ENCODE results near the gene CRACR2A.

CRACR2A gene

DNA sequence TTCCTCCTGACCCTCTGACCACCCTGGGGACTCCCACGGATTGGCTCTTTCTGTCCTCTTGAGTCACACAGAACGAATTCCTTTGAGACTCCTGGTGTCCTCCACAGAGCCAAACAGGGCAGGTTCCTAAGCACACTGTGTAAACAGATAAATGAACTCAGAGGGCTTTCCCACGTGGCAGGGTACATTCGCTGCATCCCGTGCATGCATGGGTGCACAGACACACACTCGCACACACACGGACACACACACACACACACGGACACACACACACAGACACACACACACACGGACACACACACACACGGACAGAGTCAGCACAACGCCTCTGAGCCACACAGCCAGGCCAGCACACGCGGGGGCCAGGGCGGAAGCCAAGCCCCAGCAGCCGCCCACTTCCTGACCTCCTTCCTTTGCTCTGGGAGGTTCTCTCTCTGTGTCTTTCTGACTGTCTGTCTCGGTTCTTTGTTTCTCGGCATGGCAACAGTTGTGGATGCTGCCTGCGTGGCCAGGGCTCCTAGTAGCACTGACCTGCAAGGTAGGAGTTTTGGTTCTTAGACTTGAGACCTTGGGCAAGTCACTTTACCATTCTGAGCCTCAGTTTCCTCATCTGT is 706 bp downstream of the CRACR2A start:
- DNase-seq (ENCODE audit: insufficient read length, low spot score): no peak
- no peak for FAIRE-seq
- TF ChIP-seq, protein P1, sequence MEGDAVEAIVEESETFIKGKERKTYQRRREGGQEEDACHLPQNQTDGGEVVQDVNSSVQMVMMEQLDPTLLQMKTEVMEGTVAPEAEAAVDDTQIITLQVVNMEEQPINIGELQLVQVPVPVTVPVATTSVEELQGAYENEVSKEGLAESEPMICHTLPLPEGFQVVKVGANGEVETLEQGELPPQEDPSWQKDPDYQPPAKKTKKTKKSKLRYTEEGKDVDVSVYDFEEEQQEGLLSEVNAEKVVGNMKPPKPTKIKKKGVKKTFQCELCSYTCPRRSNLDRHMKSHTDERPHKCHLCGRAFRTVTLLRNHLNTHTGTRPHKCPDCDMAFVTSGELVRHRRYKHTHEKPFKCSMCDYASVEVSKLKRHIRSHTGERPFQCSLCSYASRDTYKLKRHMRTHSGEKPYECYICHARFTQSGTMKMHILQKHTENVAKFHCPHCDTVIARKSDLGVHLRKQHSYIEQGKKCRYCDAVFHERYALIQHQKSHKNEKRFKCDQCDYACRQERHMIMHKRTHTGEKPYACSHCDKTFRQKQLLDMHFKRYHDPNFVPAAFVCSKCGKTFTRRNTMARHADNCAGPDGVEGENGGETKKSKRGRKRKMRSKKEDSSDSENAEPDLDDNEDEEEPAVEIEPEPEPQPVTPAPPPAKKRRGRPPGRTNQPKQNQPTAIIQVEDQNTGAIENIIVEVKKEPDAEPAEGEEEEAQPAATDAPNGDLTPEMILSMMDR (IDR thresholded peaks at IDR 0.05; ENCODE audit: insufficient read depth, missing control alignments): no peak

DNA sequence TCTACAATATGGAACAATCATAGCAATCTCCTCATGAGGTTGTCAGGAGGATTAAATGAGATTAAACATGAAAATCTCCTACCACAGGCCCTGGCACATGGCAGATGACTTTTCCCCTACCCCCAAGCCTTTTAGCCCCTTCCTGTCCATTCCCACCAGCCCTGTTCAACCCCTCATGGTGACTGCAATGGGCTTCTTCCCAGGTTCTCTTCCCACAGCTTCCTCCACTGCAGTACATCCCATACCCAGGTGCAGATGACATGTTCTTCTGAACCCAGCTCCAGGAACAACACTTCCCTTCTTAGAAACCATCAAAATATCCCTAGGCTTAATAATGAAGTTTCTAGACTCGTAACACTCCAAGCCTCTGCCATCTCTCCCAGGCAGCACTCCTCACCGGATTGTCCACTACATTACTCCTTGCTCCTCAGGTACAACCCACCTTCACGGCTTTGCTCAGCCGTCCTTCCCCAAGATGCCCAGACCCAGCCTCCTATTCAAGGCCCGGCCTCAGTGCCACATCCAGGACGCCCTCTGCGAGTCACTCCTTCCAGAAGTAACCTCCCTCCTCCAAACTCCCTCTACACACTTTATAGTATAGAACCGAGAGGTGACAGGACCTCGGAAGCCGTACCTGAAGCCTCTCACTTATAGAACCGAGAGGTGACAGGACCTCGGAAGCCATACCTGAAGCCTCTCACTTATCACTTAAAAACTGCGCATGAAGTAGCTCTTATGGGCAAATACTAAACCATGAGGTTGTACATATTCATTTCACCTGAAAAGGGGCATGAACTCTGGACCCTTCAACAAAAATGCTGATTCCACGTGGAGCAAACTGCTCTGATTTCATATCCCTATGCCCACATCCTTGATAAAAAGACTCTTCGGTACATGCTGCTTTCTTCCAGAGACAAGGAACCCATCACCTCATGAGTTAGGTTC is 1.5 kb downstream of the CRACR2A start:
- FAIRE-seq (no peak), DNase-seq (ENCODE audit: insufficient read length, low spot score) (no peak)
- TF ChIP-seq, protein P1 (IDR thresholded peaks at IDR 0.05; ENCODE audit: insufficient read depth, missing control alignments): no peak

DNA sequence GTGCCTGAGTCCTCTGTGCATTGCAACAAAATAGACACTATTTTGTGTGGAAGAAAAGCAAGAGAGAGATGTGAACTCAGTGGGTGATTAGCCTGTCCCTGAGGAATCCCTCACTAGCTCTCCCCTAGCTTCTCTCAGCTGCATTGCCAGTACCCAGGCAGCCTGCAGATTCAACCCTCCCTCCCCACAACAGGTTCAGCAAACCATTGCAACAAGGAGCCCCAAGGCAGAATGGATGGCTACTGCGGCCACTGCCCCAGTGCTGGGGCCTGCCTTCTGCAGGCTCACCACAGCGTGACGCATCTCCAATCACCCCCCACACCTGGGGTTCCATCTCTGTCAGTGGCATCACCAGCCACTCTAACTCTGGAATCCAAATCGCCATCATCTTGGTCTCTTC is 2.3 kb downstream of the CRACR2A start:
- TF ChIP-seq, protein P1 (IDR thresholded peaks at IDR 0.05; ENCODE audit: insufficient read depth, missing control alignments): no peak
- no peak for DNase-seq (ENCODE audit: insufficient read length, low spot score)
- FAIRE-seq: no peak

DNA sequence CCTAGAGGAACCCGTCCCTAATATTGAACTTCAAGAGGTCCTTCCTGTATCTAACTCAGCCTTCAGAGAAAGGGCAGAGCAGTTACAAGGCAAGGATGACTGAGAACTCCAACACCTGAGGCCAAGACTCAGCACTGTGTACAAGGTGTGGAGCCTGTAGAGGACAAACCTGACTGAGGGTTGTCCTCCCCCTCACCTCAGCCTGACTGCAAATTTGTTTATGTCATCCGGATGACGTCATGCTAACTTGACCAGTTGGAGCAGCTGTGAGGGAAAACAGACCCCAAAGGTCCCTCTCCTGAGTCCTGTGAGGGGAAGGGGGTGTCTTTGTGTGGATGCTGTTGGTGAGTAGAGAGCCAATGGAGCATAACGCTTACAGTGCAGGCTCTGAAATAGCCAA is 4.3 kb downstream of the CRACR2A start:
- DNase-seq (ENCODE audit: insufficient read length, low spot score): no peak
- FAIRE-seq: no peak
- TF ChIP-seq, protein P1 (IDR thresholded peaks at IDR 0.05; ENCODE audit: insufficient read depth, missing control alignments): no peak

DNA sequence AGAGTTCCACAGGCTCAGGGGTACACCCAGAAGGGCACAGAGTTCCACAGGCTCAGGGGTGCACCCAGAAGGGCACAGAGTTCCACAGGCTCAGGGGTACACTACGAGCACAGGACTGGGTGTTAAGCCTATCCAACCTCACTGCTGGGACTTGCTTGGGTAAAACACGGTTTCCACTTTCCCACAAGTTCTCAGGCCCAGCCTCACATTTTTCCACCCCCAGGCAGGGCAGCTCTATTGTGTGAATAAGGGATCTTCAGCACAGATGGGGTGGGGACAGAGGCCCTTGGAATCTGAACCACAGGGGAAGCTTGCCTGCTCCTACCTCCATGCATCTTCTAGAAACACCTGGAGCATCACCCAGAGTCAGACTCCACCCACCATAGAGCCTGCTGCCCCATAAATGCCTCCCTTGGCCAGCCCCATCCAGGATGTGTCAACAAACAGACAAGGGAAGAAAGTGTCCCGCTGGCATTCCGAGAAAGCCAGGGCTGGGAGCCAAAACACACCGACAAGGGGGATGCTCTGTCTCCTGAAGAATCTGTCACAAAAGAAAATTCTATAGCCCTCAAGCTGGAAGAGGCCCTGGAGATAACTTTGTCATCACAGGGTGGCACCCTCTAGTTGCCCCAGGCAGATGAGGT is 4.8 kb downstream of the CRACR2A start:
- TF ChIP-seq, protein P1 (IDR thresholded peaks at IDR 0.05; ENCODE audit: insufficient read depth, missing control alignments): no peak
- FAIRE-seq: no peak
- no peak for DNase-seq (ENCODE audit: insufficient read length, low spot score)

DNA sequence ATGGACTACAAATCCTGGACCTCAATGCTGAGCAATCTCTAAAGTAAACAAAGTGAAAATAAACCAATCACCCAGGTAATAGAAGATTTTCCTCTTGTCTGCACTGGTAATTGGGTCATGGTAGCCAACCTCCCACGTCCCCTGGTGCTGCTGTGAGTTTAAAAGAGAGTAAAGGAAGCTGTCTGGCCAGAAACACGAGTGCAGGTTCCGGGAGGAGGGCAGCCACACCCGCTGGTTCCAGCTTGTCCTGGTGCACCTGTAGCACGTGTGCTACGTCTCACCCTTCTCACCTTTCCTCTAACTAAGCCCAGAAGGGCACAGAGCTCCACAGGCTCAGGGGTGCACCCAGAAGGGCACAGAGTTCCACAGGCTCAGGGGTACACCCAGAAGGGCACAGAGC is 5.4 kb downstream of the CRACR2A start:
- TF ChIP-seq, protein P1 (IDR thresholded peaks at IDR 0.05; ENCODE audit: insufficient read depth, missing control alignments): no peak
- no peak for FAIRE-seq
- DNase-seq (ENCODE audit: insufficient read length, low spot score): no peak

Measured in D721Med (cell line).